HepG2 (cell line): Measurements from ENCODE around the gene MYO1E. TPM values are rescaled to one million over a fixed set of nuclear protein-coding genes. Genes with fewer than 3 reads are reported as not detected.
A peak's percentile ranks its signal among the peaks of the same experiment; 100 is the strongest.

Experiments used
- ATF7 ChIP-seq, 2 experiments: fragments of 450-650 bp in 1 of 2; sonication (generic) in 1 of 2; formaldehyde crosslinking in 1 of 2; IDR thresholded peaks; 2 replicates each; pipeline versions ENCODE4 v1.4.0 to v1.6.1; 2016 to 2020; ENCODE audit warnings: antibody characterized with exemption in 1 of 2, mild to moderate bottlenecking in 1 of 2, missing genetic modification reagents in 1 of 2
- ETV5 ChIP-seq: IDR thresholded peaks from 2 replicates; pipeline ENCODE4 v1.6.1; 2018; ENCODE audit warnings: missing biosample characterization, missing genetic modification reagents, inconsistent platforms, borderline replicate concordance
- FOXP4 ChIP-seq: sonication (generic); formaldehyde crosslinking; IDR thresholded peaks from 2 replicates; pipeline ENCODE4 v1.4.0; 2020; ENCODE audit warnings: missing genetic modification reagents
- HES4 ChIP-seq: sonication (generic); formaldehyde crosslinking; IDR thresholded peaks from 2 replicates; pipeline ENCODE4 v1.9.0; 2021; ENCODE audit warnings: mild to moderate bottlenecking, missing genetic modification reagents, borderline replicate concordance
- KDM3A ChIP-seq: IDR thresholded peaks from 2 replicates; pipeline ENCODE4 v1.6.1; 2018; ENCODE audit warnings: low read depth, missing compliant biosample characterization
- KMT2B ChIP-seq: IDR thresholded peaks from 2 replicates; pipeline ENCODE4 v1.6.1; 2016; ENCODE audit warnings: missing genetic modification reagents, missing compliant biosample characterization
- MAX ChIP-seq: IDR thresholded peaks from 2 replicates; pipeline ENCODE4 v1.6.1; 2012; ENCODE audit warnings: inconsistent platforms
- MTA1 ChIP-seq: sonication (generic); formaldehyde crosslinking; IDR thresholded peaks from 2 replicates; pipeline ENCODE4 v1.4.0; 2020; ENCODE audit warnings: missing genetic modification reagents, mild to moderate bottlenecking, borderline replicate concordance
- NFIC ChIP-seq: IDR thresholded peaks from 2 replicates; pipeline ENCODE4 v1.6.1; 2012; ENCODE audit warnings: mild to moderate bottlenecking, low read length, inconsistent platforms
- SOX6 ChIP-seq, 2 experiments: fragments of 450-650 bp in 1 of 2; sonication (generic) in 1 of 2; formaldehyde crosslinking in 1 of 2; IDR thresholded peaks; 2 replicates each; pipeline versions ENCODE4 v1.4.0 to v1.6.1; 2017 to 2020; ENCODE audit warnings: antibody characterized with exemption in 1 of 2, mild to moderate bottlenecking in 1 of 2, missing genetic modification reagents in 1 of 2
- STAG1 ChIP-seq: sonication (generic); formaldehyde crosslinking; IDR thresholded peaks from 2 replicates; pipeline ENCODE4 v1.4.0; 2020; ENCODE audit warnings: missing genetic modification reagents
- TCF7 ChIP-seq: sonication (generic); IDR thresholded peaks from 2 replicates; pipeline ENCODE4 v1.6.1; 2016; ENCODE audit warnings: antibody characterized with exemption, low read depth
- ZBTB8A ChIP-seq: sonication (generic); formaldehyde crosslinking; IDR thresholded peaks from 2 replicates; pipeline ENCODE4 v1.4.0; 2020; ENCODE audit warnings: mild to moderate bottlenecking, low read depth, missing genetic modification reagents, borderline replicate concordance
- ZMYM3 ChIP-seq: sonication (generic); formaldehyde crosslinking; IDR thresholded peaks from 2 replicates; pipeline ENCODE4 v1.5.1; 2020; ENCODE audit warnings: mild to moderate bottlenecking, missing genetic modification reagents
- ZNF281 ChIP-seq: sonication (generic); formaldehyde crosslinking; IDR thresholded peaks from 2 replicates; pipeline ENCODE4 v1.4.0; 2020; ENCODE audit warnings: missing genetic modification reagents, borderline replicate concordance
- ZNF292 ChIP-seq: sonication (generic); formaldehyde crosslinking; IDR thresholded peaks from 2 replicates; pipeline ENCODE4 v1.8.1; 2022; ENCODE audit warnings: mild to moderate bottlenecking, low read depth, missing genetic modification reagents, borderline replicate concordance
- ZNF431 ChIP-seq: sonication (generic); formaldehyde crosslinking; IDR thresholded peaks from 2 replicates; pipeline ENCODE4 v1.9.0; 2022; ENCODE audit warnings: missing genetic modification reagents, low read depth, mild to moderate bottlenecking, borderline replicate concordance
- ZNF761 ChIP-seq: sonication (generic); formaldehyde crosslinking; conservative IDR thresholded peaks from 2 replicates; pipeline ENCODE4 v1.4.0; 2020; ENCODE audit warnings: mild to moderate bottlenecking, missing genetic modification reagents
- ZSCAN29 ChIP-seq: sonication (generic); formaldehyde crosslinking; conservative IDR thresholded peaks from 2 replicates; pipeline ENCODE4 v1.4.0; 2020; ENCODE audit warnings: mild to moderate bottlenecking, missing genetic modification reagents
- polyA plus RNA-seq, 8 experiments: library from polyadenylated mRNA; depleted of rRNA in 3 of 8; stranded (reverse) in 7 of 8; unstranded in 1 of 8; fragments of >200 nt; fragmentation: Illumina TruSeq in 4 of 8; extraction: Trizol in 4 of 8; gene quantifications; 2 replicates each; pipeline versions ENCODE4 v1.2.1 to v1.2.3, GENCODE V29; 2011 to 2016; ENCODE audit warnings: low read depth in 4 of 8, missing spikeins in 1 of 8, mixed read lengths in 1 of 8; ENCODE audit not compliant: insufficient read depth in 1 of 8
- total RNA-seq, 5 experiments: library from RNA; depleted of rRNA; stranded (reverse); fragments of >200 nt; fragmentation: Illumina TruSeq; extraction: Trizol; gene quantifications; 2 replicates each; pipeline ENCODE4 v1.2.3, GENCODE V29; 2016; ENCODE audit warnings: low read depth in 1 of 5

MYO1E gene
- total and polyA plus RNA-seq, 2 of the 13 experiments (the other 11 are each of a cell fraction or from before 2014, with no cell fraction given) = 15.7 to 25.1 TPM

GRCh38 chr15:59276225-59277178 lies 96.2 kb downstream of the MYO1E start (continued):
- TF ChIP-seq ZNF761 (CRISPR knock-in tag) = peak; percentile 66; the same call in 1 of the 2 replicates
- TF ChIP-seq ZNF281 (CRISPR knock-in tag) = peak; percentile 23; the same call in 1 of the 2 replicates
- no peak for TF ChIP-seq SOX6 (IDR thresholded peaks at IDR 0.05)
- peak; percentile 94 for TF ChIP-seq SOX6 (CRISPR knock-in tag; IDR thresholded peaks at IDR 0.05)
- peak; percentile 42; the same call in 1 of the 2 replicates for TF ChIP-seq KMT2B (CRISPR knock-in tag)
- TF ChIP-seq ZBTB8A (CRISPR knock-in tag) = 0 out of 2 replicates have a peak, but pooled peaks have one; percentile 6
- no peak for TF ChIP-seq HES4 (CRISPR knock-in tag)
- TF ChIP-seq MTA1 = peak; percentile 86
- TF ChIP-seq FOXP4 (CRISPR knock-in tag) = peak; percentile 98
- TF ChIP-seq ZSCAN29 (CRISPR knock-in tag) = peak; percentile 82
- TF ChIP-seq TCF7 = peak; percentile 96
- TF ChIP-seq STAG1 (CRISPR knock-in tag) = peak; percentile 22; the same call in 1 of the 2 replicates
- TF ChIP-seq NFIC = peak; percentile 83
- peak; percentile 97 for TF ChIP-seq ETV5 (CRISPR knock-in tag)
- no peak for TF ChIP-seq ZNF431
- peak; percentile 89; the same call in 1 of the 2 replicates for TF ChIP-seq ZNF292 (CRISPR knock-in tag)
- TF ChIP-seq KDM3A (CRISPR knock-in tag) = peak; percentile 74
- peak; percentile 80 for TF ChIP-seq MAX
- peak; percentile 86 for TF ChIP-seq ZMYM3 (CRISPR knock-in tag)
- TF ChIP-seq ATF7 (IDR thresholded peaks at IDR 0.05) = peak; percentile 56
- no peak for TF ChIP-seq ATF7 (CRISPR knock-in tag; IDR thresholded peaks at IDR 0.05)
